ENCODE results near the gene SFTPD.

DNA sequence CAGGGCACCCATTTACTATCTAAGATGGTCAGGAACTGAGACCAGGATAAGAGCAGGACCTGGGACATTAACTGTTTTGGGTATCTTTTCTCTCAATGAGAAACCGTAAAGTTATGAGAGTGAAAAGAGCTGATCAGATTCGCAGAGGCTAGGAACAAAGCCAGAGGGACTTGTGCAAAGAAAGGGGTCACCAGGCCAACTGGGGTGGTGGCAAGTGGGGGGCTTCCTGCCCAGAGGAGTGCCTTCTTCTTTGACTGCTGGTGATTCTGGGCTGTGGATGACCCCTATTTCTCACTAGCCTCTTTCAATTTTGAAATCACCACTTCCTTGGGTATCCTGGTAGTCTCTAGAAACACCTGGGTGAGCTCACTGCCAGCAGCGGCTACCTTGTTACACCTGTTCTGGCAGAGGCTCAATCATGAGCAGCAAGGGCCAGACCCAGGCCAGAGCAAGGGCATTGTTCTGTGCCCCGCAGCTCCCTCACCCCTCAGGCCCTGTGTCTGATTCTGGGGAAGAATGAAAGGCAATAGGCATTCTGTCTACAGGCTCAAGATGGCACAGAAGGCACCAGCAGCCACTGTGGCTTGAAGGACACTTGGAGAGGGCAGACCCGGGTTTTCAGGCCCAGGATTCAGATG, 999 bp downstream of the SFTPD start:
- TF ChIP-seq CTCF (conservative IDR thresholded peaks at IDR 0.05; ENCODE audit: low read depth, low read length) (no peak), EZH2 (IDR thresholded peaks at IDR 0.05; ENCODE audit: borderline replicate concordance, low read depth, low read length, poor library complexity, severe bottlenecking) (no peak)

All from A673 (cell line).